WI38 (cell line): ENCODE data around the gene UVRAG.

ENCODE experiments used
- H3K4me3 ChIP-seq: 2 replicates; pipeline ENCODE4 v1.5.1; 2011; ENCODE audit warnings: low read depth, mild to moderate bottlenecking, control low read depth, low read length
- CTCF ChIP-seq: IDR thresholded peaks from 2 replicates; pipeline ENCODE4 v1.5.1; 2012; ENCODE audit warnings: low read depth, mild to moderate bottlenecking, control low read depth, low read length

UVRAG gene

DNA sequence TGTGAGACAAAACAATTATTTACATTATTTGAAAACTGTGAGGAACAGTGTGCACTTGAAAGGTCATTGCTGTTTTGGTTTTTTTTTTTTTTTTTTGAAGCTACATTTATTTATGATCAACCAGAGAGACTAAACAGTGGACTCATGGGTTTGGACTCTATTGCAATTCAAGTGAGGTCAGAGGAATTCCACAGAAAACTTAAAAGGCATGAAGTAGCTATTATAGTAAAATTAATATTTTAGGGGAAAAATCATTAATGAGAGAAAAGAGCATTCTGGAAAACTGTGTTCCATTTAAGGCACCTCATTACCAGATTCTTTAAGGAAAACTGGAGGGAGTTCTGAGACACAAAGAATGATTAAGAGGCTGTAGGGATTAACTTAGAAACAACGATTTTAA, 288.4 kb downstream of the UVRAG start:
- H3K4me3 ChIP-seq = no peak overlapping the region
- TF ChIP-seq CTCF = no peak

DNA sequence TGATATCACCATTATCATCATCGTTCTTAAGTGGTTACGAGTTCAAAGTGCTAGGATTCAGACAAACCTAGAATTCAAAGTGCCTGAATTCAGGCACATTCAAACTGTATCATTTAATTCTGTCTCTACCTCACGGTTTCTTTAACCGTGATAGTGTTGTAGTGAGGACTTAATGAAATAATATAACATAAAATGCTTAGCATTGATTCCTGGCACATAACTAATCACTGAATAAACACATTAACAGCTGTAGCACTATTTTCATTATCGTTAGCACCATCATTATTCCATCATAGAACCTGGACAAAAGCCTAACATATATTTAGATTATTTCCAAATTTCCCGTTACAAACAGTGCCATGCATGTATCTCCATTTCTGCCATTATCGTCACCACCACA, 289.3 kb downstream of the UVRAG start:
- H3K4me3 ChIP-seq = no peak overlapping the region
- TF ChIP-seq CTCF = no peak

DNA sequence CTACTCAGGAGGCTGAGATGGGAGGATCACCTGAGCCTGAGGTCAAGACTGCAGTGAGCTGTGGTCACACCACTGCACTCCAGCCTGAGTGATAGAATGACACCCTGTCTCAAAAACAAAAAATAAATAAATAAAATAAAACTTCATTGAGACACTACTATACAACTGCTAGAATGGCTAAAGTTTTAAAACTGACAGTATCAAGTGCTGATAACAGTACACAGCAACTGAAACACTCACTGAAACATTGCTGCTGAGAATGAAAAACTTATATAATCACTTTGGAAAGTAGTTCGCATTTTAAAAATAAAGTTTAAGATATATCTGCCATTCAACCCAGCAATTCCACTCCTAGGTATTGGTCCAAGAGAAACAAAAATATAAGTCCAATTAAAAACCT, 290.6 kb downstream of the UVRAG start:
- TF ChIP-seq CTCF = no peak

GRCh38 chr11:76107971-76108370, 293.0 kb downstream of the UVRAG start:
- no peak for TF ChIP-seq CTCF
- H3K4me3 ChIP-seq = no peak overlapping the region

More for the DNA sequence above, 290.6 kb downstream of the UVRAG start:
- no peak overlapping the region for H3K4me3 ChIP-seq

- H3K4me3 ChIP-seq = no peak overlapping the region
- no peak for TF ChIP-seq CTCF
These were observed 299.2 kb downstream of the UVRAG start for GRCh38 chr11:76114238-76114637.

GRCh38 chr11:76115555-76115954, 300.5 kb downstream of the UVRAG start:
- TF ChIP-seq CTCF = no peak
- H3K4me3 ChIP-seq = no peak overlapping the region

GRCh38 chr11:76119032-76119431, 304.0 kb downstream of the UVRAG start:
- H3K4me3 ChIP-seq = no peak overlapping the region
- no peak for TF ChIP-seq CTCF
